Activated CD8-positive, alpha-beta memory T cell treated with anti-CD3 and anti-CD28 coated beads, Interleukin-2, amount 50 U/mL, for 1 hour (primary cell): Measurements from ENCODE around the gene BZW1.

ENCODE experiments used
- DNase-seq: peaks from one replicate; pipeline ENCODE4 v3.0.0-alpha.2; 2020; ENCODE audit errors: extremely low read depth

The BZW1 gene

DNA sequence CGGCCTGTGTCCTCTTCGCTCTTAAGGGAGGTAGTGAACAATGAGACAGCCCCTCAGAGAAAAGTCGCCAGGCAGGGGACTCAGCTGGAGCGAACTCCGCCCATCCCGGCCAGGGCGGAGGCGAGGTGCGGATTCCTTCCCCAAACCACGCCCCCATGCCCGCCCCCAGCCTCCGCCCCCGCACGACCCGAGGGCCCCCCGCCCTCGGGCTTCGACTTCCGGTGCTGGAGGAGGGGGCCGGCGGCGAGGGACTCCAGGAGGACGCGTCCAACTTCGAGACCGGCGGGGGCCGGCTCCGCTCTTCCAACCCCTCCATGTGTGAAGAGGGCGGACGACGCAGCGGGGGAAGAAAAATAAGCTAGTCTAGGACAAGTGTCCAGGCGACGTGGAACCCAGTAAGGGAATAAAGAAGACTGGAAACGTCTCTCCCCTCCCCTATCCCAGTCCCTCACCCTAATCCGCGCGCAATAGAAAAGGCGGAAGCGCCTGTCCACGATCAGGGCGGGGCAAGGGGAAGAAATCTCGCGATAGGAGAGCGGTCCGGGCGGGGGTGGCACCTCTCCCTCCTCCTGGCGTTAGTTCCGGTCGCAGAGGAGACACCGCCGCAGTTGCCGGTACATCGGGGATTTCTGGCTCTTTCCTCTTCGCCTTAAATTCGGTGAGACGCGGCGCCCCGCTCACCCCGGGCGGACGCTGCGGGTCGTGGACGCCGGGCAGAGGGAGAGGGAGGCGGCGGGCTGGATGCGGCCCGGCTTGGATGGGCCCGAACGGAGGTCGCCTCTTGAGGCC is at the start of gene BZW1:
BZW1 (plus strand) TSS at position 578 of the 789 bp plus-strand sequence. CDS start 1,308 bp downstream, outside the sequence.
- DNase-seq, result peak; percentile 96

GRCh38 chr2:200762127-200762526 is 49.6 kb upstream of the BZW1 start:
- no peak for DNase-seq

DNA sequence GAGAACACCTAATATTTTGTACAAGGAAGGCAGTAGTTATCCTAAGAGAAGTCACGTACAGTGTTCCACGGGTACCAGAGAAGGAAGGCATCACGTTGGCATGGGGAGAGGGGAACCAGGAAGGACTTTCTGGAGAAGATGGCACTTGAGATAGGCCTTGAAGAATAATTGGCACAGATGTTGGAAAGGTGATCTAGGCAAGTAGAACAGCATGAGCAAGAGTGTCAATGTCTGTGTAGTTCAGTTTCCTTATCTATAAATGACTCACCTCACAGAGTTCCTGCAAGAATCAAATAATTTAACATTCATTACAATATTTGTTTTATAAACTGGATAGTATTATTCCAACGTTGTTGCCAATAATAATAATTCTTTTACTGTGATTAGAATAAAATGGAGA is 48.3 kb upstream of the BZW1 start:
- no peak for DNase-seq

- DNase-seq, result peak; percentile 4
Observed at GRCh38 chr2:200765139-200765951, 46.4 kb upstream of the BZW1 start.

DNA sequence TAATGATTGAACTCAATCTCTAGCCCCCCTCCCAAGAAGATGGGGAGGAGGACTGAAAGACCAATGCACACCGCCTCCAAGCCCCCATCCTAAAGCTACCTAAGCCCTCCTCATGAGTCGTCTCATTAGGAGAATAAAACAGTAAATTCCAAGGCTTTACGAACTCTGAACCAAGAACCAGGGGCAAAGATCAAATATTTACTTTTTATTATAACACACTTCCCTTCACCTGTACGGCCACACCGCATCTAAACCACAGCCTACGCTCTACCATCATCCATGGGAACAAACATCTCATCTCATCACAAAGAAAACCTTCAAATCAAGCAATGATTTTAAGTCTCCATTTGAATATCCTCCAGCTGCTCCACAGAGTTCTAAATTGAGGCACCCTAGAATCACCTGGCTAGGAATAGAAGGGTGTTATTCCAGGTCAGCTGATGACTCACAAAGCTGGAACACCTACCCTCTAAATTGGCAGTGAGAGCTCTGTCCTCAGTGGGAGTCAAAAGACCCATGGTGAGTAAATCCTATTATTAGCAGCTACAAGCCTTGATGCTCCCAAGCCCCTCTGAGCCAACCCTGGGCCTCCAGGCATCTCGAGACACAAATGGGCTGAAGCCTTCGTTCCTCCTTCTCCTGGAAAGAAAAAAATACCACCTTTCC is 45.6 kb upstream of the BZW1 start:
- no peak for DNase-seq

GRCh38 chr2:200767111-200767885 is 44.4 kb upstream of the BZW1 start:
- no peak for DNase-seq

GRCh38 chr2:200770847-200771246 is 40.9 kb upstream of the BZW1 start:
- no peak for DNase-seq

- no peak for DNase-seq
Observed at GRCh38 chr2:200772620-200773019, 39.1 kb upstream of the BZW1 start.

GRCh38 chr2:200773083-200773482 is 38.6 kb upstream of the BZW1 start:
- DNase-seq, result no peak

- DNase-seq, result no peak
Observed at GRCh38 chr2:200774920-200775319, 36.8 kb upstream of the BZW1 start.

- no peak for DNase-seq
Observed at GRCh38 chr2:200777275-200777674, 34.4 kb upstream of the BZW1 start.

GRCh38 chr2:200778038-200778437 is 33.7 kb upstream of the BZW1 start:
- no peak for DNase-seq

- no peak for DNase-seq
Observed at GRCh38 chr2:200779214-200779613, 32.5 kb upstream of the BZW1 start.

DNA sequence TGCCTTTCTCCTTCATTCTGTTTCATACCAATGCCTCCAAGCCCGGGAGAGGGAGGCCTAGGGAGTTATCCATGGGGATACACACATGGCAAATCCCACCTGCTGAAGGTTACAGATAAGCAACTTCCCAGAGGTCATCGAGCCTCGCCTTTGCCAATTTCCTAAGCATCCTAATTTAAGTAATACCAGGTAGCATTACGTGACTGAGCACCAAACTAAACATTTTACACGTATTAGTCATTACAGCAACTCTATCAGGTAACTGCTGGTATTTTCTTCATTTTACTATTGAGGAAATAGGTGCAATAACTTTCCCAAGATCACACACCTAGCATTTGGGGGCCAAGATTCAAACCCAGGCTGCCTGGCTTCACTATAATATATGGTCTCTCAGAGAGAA is 30.1 kb upstream of the BZW1 start:
- DNase-seq, result no peak

- no peak for DNase-seq
Observed at GRCh38 chr2:200782251-200782650, 29.5 kb upstream of the BZW1 start.

DNA sequence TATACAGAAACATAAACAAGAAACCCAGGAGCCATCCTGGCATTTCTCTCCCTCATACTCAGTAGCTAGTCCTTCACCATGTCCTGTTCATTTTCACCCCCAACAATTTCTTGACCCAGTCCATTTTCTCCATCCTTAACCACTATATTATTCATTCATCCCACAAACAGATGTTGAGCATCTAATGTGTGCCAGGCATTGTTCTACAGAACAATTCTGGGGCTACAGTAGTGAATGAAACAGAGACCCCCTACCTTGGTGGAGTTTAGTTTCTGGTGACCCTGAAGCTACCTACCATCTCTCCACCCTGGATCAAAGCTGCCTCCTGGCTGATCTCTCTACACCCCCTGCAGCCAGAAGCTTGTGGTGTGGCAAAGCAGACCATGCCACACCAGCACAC is 27.5 kb upstream of the BZW1 start:
- DNase-seq, result no peak

DNA sequence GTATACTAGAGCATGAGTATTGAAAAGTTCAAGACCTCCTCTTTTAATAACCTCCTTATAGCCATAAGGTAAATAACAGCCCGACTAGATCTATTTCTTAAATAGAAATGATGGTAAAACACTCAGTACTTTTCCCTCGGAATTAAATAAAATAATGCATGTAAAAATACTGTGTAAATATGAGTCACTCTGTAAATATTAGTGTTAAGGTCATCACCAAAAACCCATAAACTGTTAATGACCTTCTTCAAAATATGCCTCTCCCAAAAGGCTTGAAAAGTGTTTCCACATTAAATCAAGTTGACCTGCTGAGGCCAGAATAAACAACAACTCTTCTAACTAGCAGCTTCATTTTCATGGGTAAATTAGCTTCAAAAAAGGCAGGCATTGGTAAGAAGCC is 25.3 kb upstream of the BZW1 start:
- no peak for DNase-seq

DNA sequence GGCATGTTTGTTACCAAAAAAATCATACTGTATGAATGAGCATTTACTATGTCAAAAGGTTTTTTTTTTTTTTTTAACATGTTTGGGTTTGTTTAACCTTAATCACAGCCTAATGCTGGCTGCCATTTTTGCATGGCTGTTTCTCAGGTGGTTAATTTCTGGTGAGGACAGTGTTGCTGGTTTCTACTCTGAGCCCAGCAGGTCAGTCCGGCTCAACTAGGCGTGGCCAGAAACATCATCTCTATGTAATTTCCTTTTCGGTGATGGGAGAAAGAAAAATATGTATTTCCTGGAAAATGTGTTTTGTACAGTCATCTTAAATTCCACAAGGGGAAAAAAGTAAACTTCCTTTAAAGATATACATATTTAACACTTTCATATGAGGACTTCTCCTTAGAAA is 24.9 kb upstream of the BZW1 start:
- no peak for DNase-seq

DNA sequence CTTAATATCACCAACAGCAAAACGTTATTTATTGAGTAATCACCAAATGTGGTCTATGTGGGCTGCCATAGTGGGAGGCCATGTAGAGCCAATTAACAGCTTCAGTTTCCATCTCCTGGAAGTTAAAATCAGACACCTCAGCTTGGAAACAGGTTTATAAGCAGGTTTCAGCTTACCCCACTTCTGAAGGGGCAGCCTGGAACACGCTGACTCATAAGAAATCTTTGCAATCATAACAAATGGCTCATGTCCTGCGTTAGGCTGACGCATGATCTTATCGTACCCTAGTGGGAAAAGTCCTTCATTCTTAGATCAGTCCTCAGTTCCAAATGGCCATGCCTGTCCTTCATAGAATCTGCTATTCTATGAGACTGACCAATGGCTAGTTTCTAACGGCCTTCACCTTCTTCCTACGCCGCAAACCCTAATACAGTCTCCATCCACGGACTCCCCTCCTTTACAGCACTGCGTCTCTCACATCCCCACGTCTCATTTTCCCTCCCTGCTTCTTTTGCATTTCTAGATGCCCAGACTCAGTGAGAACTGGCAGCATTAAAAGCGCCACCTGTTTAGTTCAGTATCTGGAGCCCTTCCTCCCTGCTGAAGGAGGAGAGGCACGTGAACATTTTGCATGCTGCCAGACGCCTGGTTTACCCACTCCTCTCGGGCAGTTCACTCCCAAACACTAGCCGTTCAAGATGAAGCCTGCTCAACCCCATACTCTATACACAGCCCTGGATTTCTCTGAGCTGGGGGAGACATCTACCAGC is 24.2 kb upstream of the BZW1 start:
- no peak for DNase-seq

DNA sequence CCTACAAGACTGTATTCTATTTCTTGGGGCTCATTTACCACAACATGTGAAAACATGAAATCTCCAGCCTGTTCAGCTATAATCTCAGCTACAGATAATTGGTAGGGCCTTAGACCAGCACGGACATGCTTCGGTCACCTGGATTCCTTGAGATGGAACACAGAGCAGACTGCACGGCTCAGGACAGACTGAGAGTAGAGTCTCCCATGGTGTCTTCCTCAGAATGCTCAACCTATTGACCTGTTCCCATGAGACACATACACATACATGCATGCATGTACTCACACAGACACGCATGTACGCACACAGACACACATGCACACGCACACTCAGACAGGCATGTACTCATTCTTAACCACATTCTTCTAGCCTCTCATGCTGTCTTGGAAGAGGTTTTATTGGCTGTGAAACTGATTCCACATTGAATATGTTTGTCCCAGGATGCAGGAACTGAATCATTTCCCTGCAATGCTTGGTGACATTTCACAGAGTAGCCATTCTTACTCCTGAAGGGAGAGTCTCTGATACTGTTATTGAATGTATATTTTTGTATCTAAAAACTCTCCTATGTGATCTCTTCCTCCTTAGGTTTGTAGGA is 23.5 kb upstream of the BZW1 start:
- DNase-seq, result no peak

- no peak for DNase-seq
Observed at GRCh38 chr2:200790185-200790584, 21.5 kb upstream of the BZW1 start.
